Left ventricle myocardium inferior (tissue), 1 donor: ENCODE data around the gene EEF1AKMT3. TPM values are rescaled to one million over a fixed set of nuclear protein-coding genes. Genes with fewer than 3 reads are reported as not detected.

Experiments
- DNase-seq: peaks from one replicate; pipeline ENCODE4 v3.0.0-alpha.2; 2020
- H3K27ac ChIP-seq: fragments of 200-600 bp; replicated peaks from 2 replicates; pipeline ENCODE4 v1.8.0; 2021
- H3K27me3 ChIP-seq: fragments of 200-600 bp; 2 replicates; pipeline ENCODE4 v1.8.0; 2021; ENCODE audit warnings: low read depth
- H3K36me3 ChIP-seq: fragments of 200-600 bp; 2 replicates; pipeline ENCODE4 v1.8.0; 2021
- H3K4me1 ChIP-seq: fragments of 200-600 bp; 2 replicates; pipeline ENCODE4 v1.8.0; 2021
- H3K4me3 ChIP-seq: fragments of 200-600 bp; 2 replicates; pipeline ENCODE4 v1.8.0; 2021; ENCODE audit warnings: mild to moderate bottlenecking, moderate library complexity
- H3K9me3 ChIP-seq: fragments of 200-600 bp; replicated peaks from 2 replicates; pipeline ENCODE4 v1.8.0; 2021
- CTCF ChIP-seq: fragments of 200-600 bp; IDR thresholded peaks from 2 replicates; pipeline ENCODE4 v1.8.0; 2021; ENCODE audit warnings: antibody characterized with exemption, mild to moderate bottlenecking, borderline replicate concordance
- intact Hi-C: fragments of 100-400 bp; cut with micrococcal nuclease; formaldehyde crosslinking; loops from one replicate; pipeline ENCODE4 v1.11.0; 2022
- total RNA-seq: library from RNA; stranded (reverse); fragmentation: NEBNext Ultra II Directional; extraction: Animal tissue kit (Norgen Biotek cat#: 25700); gene quantifications from one replicate; pipeline ENCODE4 v1.2.1, GENCODE V29; 2021
- donor health status: DM: no; HTN: yes; CAD: no; lungs with severe emphysema.

EEF1AKMT3 gene
- total RNA-seq, 1 donor from 2014 or later: 0.99 TPM

GRCh38 chr12:57775044-57775443 lies 2.6 kb downstream of the EEF1AKMT3 start:
- TF ChIP-seq CTCF: no peak
- intact Hi-C loops: no loop called here
- Histone ChIP-seq H3K27me3 (no peaks in the 10 kb centered on the region), H3K27ac (no peak overlapping the region), H3K9me3 (no peaks in the 10 kb centered on the region), H3K4me1 (peaks cover 24% of the 10 kb centered on the region), H3K36me3 (peaks cover 8% of the 10 kb centered on the region), H3K4me3 (no peak overlapping the region)
- no peak for DNase-seq

- intact Hi-C loops: no loop called here
- DNase-seq: no peak
- TF ChIP-seq CTCF: no peak
Observed at GRCh38 chr12:57775563-57776246, 3.3 kb downstream of the EEF1AKMT3 start.

GRCh38 chr12:57776247-57776587 lies 3.8 kb downstream of the EEF1AKMT3 start:
- Histone ChIP-seq H3K4me3 (no peak overlapping the region), H3K9me3 (no peaks in the 10 kb centered on the region), H3K36me3 (peaks cover 6% of the 10 kb centered on the region), H3K27ac (no peak overlapping the region), H3K4me1 (peaks cover 23% of the 10 kb centered on the region), H3K27me3 (no peaks in the 10 kb centered on the region)
- no peak for DNase-seq
- TF ChIP-seq CTCF: no peak
- intact Hi-C loops: no loop called here

More at GRCh38 chr12:57775563-57776246, 3.3 kb downstream of the EEF1AKMT3 start:
- no peaks in the 10 kb centered on the region for H3K9me3 ChIP-seq
- peaks cover 8% of the 10 kb centered on the region for H3K36me3 ChIP-seq
- peaks cover 24% of the 10 kb centered on the region for H3K4me1 ChIP-seq
- H3K27ac ChIP-seq: no peak overlapping the region
- no peaks in the 10 kb centered on the region for H3K27me3 ChIP-seq
- H3K4me3 ChIP-seq: no peak overlapping the region

GRCh38 chr12:57777367-57777766 lies 5.0 kb downstream of the EEF1AKMT3 start:
- H3K4me1 ChIP-seq: peaks cover 17% of the 10 kb centered on the region
- H3K36me3 ChIP-seq: peaks cover 6% of the 10 kb centered on the region
- no peak overlapping the region for H3K4me3 ChIP-seq
- DNase-seq: no peak
- H3K9me3 ChIP-seq: no peaks in the 10 kb centered on the region
- H3K27ac ChIP-seq: no peak overlapping the region
- H3K27me3 ChIP-seq: no peaks in the 10 kb centered on the region
- no peak for TF ChIP-seq CTCF
- intact Hi-C loops: no loop called here

- TF ChIP-seq CTCF: no peak
- Histone ChIP-seq H3K4me3 (no peak overlapping the region), H3K27me3 (no peaks in the 10 kb centered on the region), H3K27ac (no peak overlapping the region), H3K9me3 (no peaks in the 10 kb centered on the region), H3K4me1 (peaks cover 15% of the 10 kb centered on the region), H3K36me3 (peaks cover 6% of the 10 kb centered on the region)
- intact Hi-C loops: no loop called here
- no peak for DNase-seq
Observed at GRCh38 chr12:57777911-57778310, 5.5 kb downstream of the EEF1AKMT3 start.
